Type B pancreatic cell (in vitro differentiated cells): ENCODE data around the gene CC2D1B. TPM values are rescaled to one million over a fixed set of nuclear protein-coding genes. Genes with fewer than 3 reads are reported as not detected.
"Not testable (repeated sequence)": the region's sequence is repeated elsewhere in the genome, so short reads cannot be mapped to it uniquely, and the experiment has no call there.

Experiments used
- DNase-seq: peaks from one replicate; pipeline ENCODE4 v3.0.0; 2021; ENCODE audit warnings: mixed read lengths; ENCODE audit not compliant: unreplicated experiment; ENCODE audit errors: extremely low spot score
- H3K27ac Mint-ChIP-seq: 2 replicates; pipeline ENCODE4 v1.8.0; 2021; ENCODE audit warnings: mild to moderate bottlenecking, mixed read lengths
- H3K27me3 Mint-ChIP-seq: 2 replicates; pipeline ENCODE4 v1.8.0; 2021; ENCODE audit warnings: mixed read lengths
- H3K36me3 Mint-ChIP-seq: 2 replicates; pipeline ENCODE4 v1.8.0; 2021; ENCODE audit warnings: mixed read lengths
- H3K4me1 Mint-ChIP-seq: one replicate; pipeline ENCODE4 v1.8.0; 2021; ENCODE audit warnings: mixed read lengths; ENCODE audit not compliant: unreplicated experiment
- H3K4me3 Mint-ChIP-seq: 2 replicates; pipeline ENCODE4 v1.8.0; 2021; ENCODE audit warnings: mild to moderate bottlenecking, mixed read lengths
- H3K9me3 Mint-ChIP-seq: 2 replicates; pipeline ENCODE4 v1.8.0; 2021; ENCODE audit warnings: mixed read lengths
- total RNA-seq: library from RNA; stranded (reverse); gene quantifications from 2 replicates; pipeline ENCODE4 v1.2.1, GENCODE V29; 2021; ENCODE audit warnings: low replicate concordance
- TF ChIP-seq, protein P1 (sequence below): fragments of 200-600 bp; sonication (generic); conservative IDR thresholded peaks from 2 replicates; pipeline ENCODE4 v1.5.0; 2021; ENCODE audit warnings: antibody characterized with exemption, mild to moderate bottlenecking

CC2D1B gene
- total RNA-seq, 1 donor from 2014 or later, result 33.7 TPM

- Mint-ChIP-seq H3K36me3 (peaks cover 6% of the 10 kb centered on the region), H3K27ac (no peak overlapping the region), H3K4me1 (no peaks in the 10 kb centered on the region), H3K4me3 (no peak overlapping the region), H3K27me3 (no peaks in the 10 kb centered on the region), H3K9me3 (no peaks in the 10 kb centered on the region)
- no peak for DNase-seq
- TF ChIP-seq, protein P1, sequence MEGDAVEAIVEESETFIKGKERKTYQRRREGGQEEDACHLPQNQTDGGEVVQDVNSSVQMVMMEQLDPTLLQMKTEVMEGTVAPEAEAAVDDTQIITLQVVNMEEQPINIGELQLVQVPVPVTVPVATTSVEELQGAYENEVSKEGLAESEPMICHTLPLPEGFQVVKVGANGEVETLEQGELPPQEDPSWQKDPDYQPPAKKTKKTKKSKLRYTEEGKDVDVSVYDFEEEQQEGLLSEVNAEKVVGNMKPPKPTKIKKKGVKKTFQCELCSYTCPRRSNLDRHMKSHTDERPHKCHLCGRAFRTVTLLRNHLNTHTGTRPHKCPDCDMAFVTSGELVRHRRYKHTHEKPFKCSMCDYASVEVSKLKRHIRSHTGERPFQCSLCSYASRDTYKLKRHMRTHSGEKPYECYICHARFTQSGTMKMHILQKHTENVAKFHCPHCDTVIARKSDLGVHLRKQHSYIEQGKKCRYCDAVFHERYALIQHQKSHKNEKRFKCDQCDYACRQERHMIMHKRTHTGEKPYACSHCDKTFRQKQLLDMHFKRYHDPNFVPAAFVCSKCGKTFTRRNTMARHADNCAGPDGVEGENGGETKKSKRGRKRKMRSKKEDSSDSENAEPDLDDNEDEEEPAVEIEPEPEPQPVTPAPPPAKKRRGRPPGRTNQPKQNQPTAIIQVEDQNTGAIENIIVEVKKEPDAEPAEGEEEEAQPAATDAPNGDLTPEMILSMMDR, result no peak
Measured at GRCh38 chr1:52393174-52393573, 27.2 kb upstream of the CC2D1B start.

GRCh38 chr1:52386458-52386857 lies 20.5 kb upstream of the CC2D1B start:
- Mint-ChIP-seq H3K4me3 (no peak overlapping the region), H3K36me3 (peaks cover 6% of the 10 kb centered on the region), H3K27me3 (no peaks in the 10 kb centered on the region), H3K9me3 (no peaks in the 10 kb centered on the region), H3K4me1 (no peaks in the 10 kb centered on the region), H3K27ac (no peak overlapping the region)
- TF ChIP-seq, protein P1, result no peak
- DNase-seq, result no peak

- no peak for DNase-seq
- Mint-ChIP-seq H3K4me1 (no peaks in the 10 kb centered on the region), H3K4me3 (no peak overlapping the region), H3K9me3 (no peaks in the 10 kb centered on the region), H3K36me3 (peaks cover 6% of the 10 kb centered on the region), H3K27ac (no peak overlapping the region), H3K27me3 (no peaks in the 10 kb centered on the region)
- TF ChIP-seq, protein P1, result no peak
Measured at GRCh38 chr1:52385376-52385775, 19.4 kb upstream of the CC2D1B start.

DNA sequence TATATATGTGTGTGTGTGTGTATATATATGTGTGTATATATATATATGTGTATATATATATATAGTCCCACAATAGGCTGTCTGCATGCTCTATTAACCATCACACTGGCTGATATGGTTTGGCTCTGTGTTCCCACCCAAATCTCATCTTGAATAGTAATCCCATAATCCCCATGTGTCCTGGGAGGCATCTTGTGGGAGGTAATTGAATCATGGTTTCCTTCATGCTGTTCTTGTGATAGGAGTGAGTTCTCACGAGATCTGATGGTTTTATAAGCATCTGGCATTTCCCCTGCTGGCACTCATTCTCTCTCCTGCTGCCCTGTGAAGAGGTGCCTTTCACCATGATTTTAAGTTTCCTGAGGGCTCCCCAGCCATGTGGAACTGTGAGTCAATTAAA lies 3.8 kb upstream of the CC2D1B start:
- DNase-seq, H3K27me3 Mint-ChIP-seq, H3K27ac Mint-ChIP-seq, H3K36me3 Mint-ChIP-seq, H3K9me3 Mint-ChIP-seq: not testable (repeated sequence)
- H3K4me1 Mint-ChIP-seq, result peaks cover 14% of the 10 kb centered on the region
- H3K4me3 Mint-ChIP-seq, result peak overlapping the region; percentile 53

- TF ChIP-seq, protein P1, result peak; percentile 36
- Mint-ChIP-seq H3K9me3 (no peaks in the 10 kb centered on the region), H3K4me1 (peaks cover 18% of the 10 kb centered on the region), H3K27ac (peak overlapping the region; percentile 83), H3K4me3 (peak overlapping the region; percentile 88), H3K36me3 (no peaks in the 10 kb centered on the region), H3K27me3 (no peaks in the 10 kb centered on the region)
- DNase-seq, result no peak
Measured at GRCh38 chr1:52368383-52369172, 2.6 kb upstream of the CC2D1B start.

GRCh38 chr1:52367272-52367671 lies 1.3 kb upstream of the CC2D1B start:
- Mint-ChIP-seq H3K27me3 (no peaks in the 10 kb centered on the region), H3K36me3 (no peaks in the 10 kb centered on the region), H3K27ac (no peak overlapping the region), H3K9me3 (no peaks in the 10 kb centered on the region), H3K4me3 (peak overlapping the region; percentile 89), H3K4me1 (peaks cover 18% of the 10 kb centered on the region)
- no peak for DNase-seq
- TF ChIP-seq, protein P1, result no peak
